Common myeloid progenitor, CD34-positive (primary cell): Measurements from ENCODE around the gene RPL19.
A peak's percentile ranks its signal among the peaks of the same experiment; 100 is the strongest.

ENCODE experiments used
- CTCF ChIA-PET: fragments of 350-600 bp; sonication (Branson Sonifier 250); formaldehyde crosslinking; loops from one replicate; lab custom pipeline; 2021; ENCODE audit warnings: antibody characterized with exemption; lab: Charles Lee
- POLR2A ChIA-PET: fragments of 350-600 bp; sonication (Branson Sonifier 250); formaldehyde crosslinking; loops from one replicate; lab custom pipeline; 2021; ENCODE audit warnings: antibody characterized with exemption; lab: Charles Lee
- DNase-seq, 3 donors: peaks; one replicate each; pipeline versions ENCODE4 v3.0.0 to v3.0.0-alpha.2; 2013
- H3K27ac ChIP-seq, 2 experiments: 1 replicate in 1 of 2; 2 replicates in 1 of 2; pipeline ENCODE4 v1.7.0; 2013; ENCODE audit warnings: inconsistent platforms in 2 of 2, low read length in 2 of 2, mild to moderate bottlenecking in 2 of 2, low read depth in 1 of 2, moderate library complexity in 1 of 2; ENCODE audit not compliant: severe bottlenecking in 2 of 2, insufficient read depth in 1 of 2, poor library complexity in 1 of 2
- H3K27me3 ChIP-seq, 5 experiments: replicated peaks in 2 of 5; 1 replicate in 3 of 5; 2 replicates in 2 of 5; pipeline versions ENCODE4 v1.6.1 to v1.7.0; 2013; ENCODE audit warnings: low read length in 4 of 5, mild to moderate bottlenecking in 2 of 5, moderate library complexity in 2 of 5, inconsistent platforms in 1 of 5; ENCODE audit not compliant: insufficient read depth in 5 of 5, control insufficient read depth in 4 of 5
- H3K36me3 ChIP-seq, 4 experiments: 1 replicate in 2 of 4; 2 replicates in 2 of 4; pipeline versions ENCODE4 v1.6.1 to v1.7.0; 2013; ENCODE audit warnings: low read length in 3 of 4, control low read depth in 1 of 4, mild to moderate bottlenecking in 1 of 4; ENCODE audit not compliant: control insufficient read depth in 4 of 4, insufficient read depth in 4 of 4
- H3K4me1 ChIP-seq, 4 experiments: 1 replicate in 3 of 4; 2 replicates in 1 of 4; pipeline versions ENCODE4 v1.6.1 to v1.7.1; 2013; ENCODE audit warnings: low read length in 3 of 4, mild to moderate bottlenecking in 3 of 4, control low read depth in 1 of 4, inconsistent platforms in 1 of 4, moderate library complexity in 1 of 4; ENCODE audit not compliant: control insufficient read depth in 4 of 4, insufficient read depth in 4 of 4; ENCODE audit errors: control extremely low read depth in 1 of 4
- H3K4me3 ChIP-seq, 7 experiments: 1 replicate in 4 of 7; 2 replicates in 3 of 7; pipeline versions ENCODE4 v1.5.1 to v1.7.0; 2013; ENCODE audit warnings: mild to moderate bottlenecking in 7 of 7, low read length in 6 of 7, moderate library complexity in 6 of 7, inconsistent platforms in 2 of 7, low read depth in 2 of 7, control low read depth in 1 of 7; ENCODE audit not compliant: insufficient read depth in 4 of 7, control insufficient read depth in 1 of 7; ENCODE audit errors: extremely low read depth in 1 of 7
- H3K9me3 ChIP-seq, 5 experiments: 1 replicate in 4 of 5; 2 replicates in 1 of 5; pipeline versions ENCODE4 v1.6.1 to v1.7.1; 2013; ENCODE audit warnings: low read length in 4 of 5, mild to moderate bottlenecking in 2 of 5, inconsistent platforms in 1 of 5, low read depth in 1 of 5, moderate library complexity in 1 of 5; ENCODE audit not compliant: control insufficient read depth in 4 of 5, insufficient read depth in 2 of 5; ENCODE audit errors: control extremely low read depth in 1 of 5
- WGBS: methylation state at CpG from one replicate; pipeline ENCODE4 v1.1.5; 2013; ENCODE audit not compliant: insufficient coverage; 5-methylcytosine and 5-hydroxymethylcytosine counted together

Gene RPL19

GRCh38 chr17:39155654-39156053 lies 44.4 kb upstream of the RPL19 start:
- H3K4me1 ChIP-seq = peaks cover 2 to 26% (median 23%) of the 10 kb centered on the region in 4 experiments
- ChIA-PET CTCF (interaction anchor here (4.3 to 7.1 kb wide), 2 partner anchors 10 to 20 kb away, joined by 60 to 96 read pairs; partner anchors contain the start of gene ARL5C), POLR2A (no interaction called here)
- H3K9me3 ChIP-seq = no peaks in the 10 kb centered on the region
- H3K27me3 ChIP-seq = peaks cover 0 to 17% (median 10%) of the 10 kb centered on the region in 5 experiments
- no peak for DNase-seq
- no peaks in the 10 kb centered on the region for H3K36me3 ChIP-seq
- H3K27ac ChIP-seq = no peak overlapping the region
- no CpG with 5 or more reads among the region's 2 CpGs for WGBS
- H3K4me3 ChIP-seq = no peak overlapping the region

GRCh38 chr17:39156491-39156890 lies 43.6 kb upstream of the RPL19 start:
- ChIA-PET POLR2A (no interaction called here), CTCF (interaction anchor here (4.3 to 7.1 kb wide), 2 partner anchors 9 to 19 kb away, joined by 60 to 96 read pairs; partner anchors contain the start of gene ARL5C)

GRCh38 chr17:39158623-39159022 lies 41.5 kb upstream of the RPL19 start:
- Histone ChIP-seq H3K4me1 (peaks cover 0 to 11% (median 2%) of the 10 kb centered on the region in 4 experiments), H3K4me3 (no peak overlapping the region), H3K9me3 (no peaks in the 10 kb centered on the region), H3K27me3 (no peaks in the 10 kb centered on the region), H3K27ac (no peak overlapping the region), H3K36me3 (no peaks in the 10 kb centered on the region)
- POLR2A ChIA-PET = no interaction called here
- no peak for DNase-seq
- CTCF ChIA-PET = interaction anchor here (0.7 to 1.2 kb wide), 2 partner anchors 15 to 19 kb away, joined by 4 read pairs; no protein-coding TSS in a partner anchor
- WGBS = 85% methylated on average over 2 of the region's 2 CpGs

More at GRCh38 chr17:39156491-39156890, 43.6 kb upstream of the RPL19 start:
- Histone ChIP-seq H3K9me3 (no peaks in the 10 kb centered on the region), H3K4me1 (peaks cover 2 to 31% (median 18%) of the 10 kb centered on the region in 4 experiments), H3K36me3 (no peaks in the 10 kb centered on the region), H3K27ac (no peak overlapping the region), H3K4me3 (no peak overlapping the region), H3K27me3 (peaks cover 0 to 10% (median 5%) of the 10 kb centered on the region in 5 experiments)
- DNase-seq = no peak
- 100% methylated on average over 4 of the region's 7 CpGs for WGBS

- Histone ChIP-seq H3K27me3 (no peaks in the 10 kb centered on the region), H3K36me3 (no peaks in the 10 kb centered on the region), H3K4me1 (peaks cover 12 to 33% (median 27%) of the 10 kb centered on the region in 4 experiments), H3K27ac (no peak overlapping the region), H3K4me3 (no peak overlapping the region), H3K9me3 (no peaks in the 10 kb centered on the region)
- ChIA-PET CTCF (interaction anchor here (0.7 to 8.6 kb wide), 6 partner anchors 8 to 91 kb away, joined by 3 to 96 read pairs (median 5); partner anchors contain the start of gene PLXDC1), POLR2A (no interaction called here)
- no peak for DNase-seq
- WGBS = 100% methylated on average over 1 of the region's 2 CpGs
Measured at GRCh38 chr17:39161962-39162361, 38.1 kb upstream of the RPL19 start.

- Histone ChIP-seq H3K9me3 (no peaks in the 10 kb centered on the region), H3K27me3 (no peaks in the 10 kb centered on the region), H3K27ac (no peak overlapping the region), H3K4me3 (peak overlapping the region; percentile 28 to 98 (median 77)), H3K36me3 (no peaks in the 10 kb centered on the region), H3K4me1 (peaks cover 18 to 55% (median 48%) of the 10 kb centered on the region in 4 experiments)
- peak; percentile 87 to 93 (median 90) for DNase-seq
- ChIA-PET POLR2A (interaction anchor here (1.0 to 1.4 kb wide), 2 partner anchors 10 to 11 kb away, joined by 3 to 7 read pairs; no protein-coding TSS in a partner anchor), CTCF (interaction anchor here (0.6 to 8.6 kb wide), 21 partner anchors 10 to 197 kb away, joined by 3 to 96 read pairs (median 4); partner anchors contain the start of genes FBXO47 and PLXDC1)
- WGBS = 0% methylated on average over 15 of the region's 15 CpGs
Measured at GRCh38 chr17:39164675-39165143, 35.4 kb upstream of the RPL19 start.

- H3K27me3 ChIP-seq = no peaks in the 10 kb centered on the region
- WGBS = 4% methylated on average over 48 of the region's 51 CpGs
- CTCF ChIA-PET = interaction anchor here (0.6 to 8.6 kb wide), 21 partner anchors 10 to 198 kb away, joined by 3 to 96 read pairs (median 4); partner anchors contain the start of genes FBXO47 and PLXDC1
- DNase-seq = no peak
- H3K4me1 ChIP-seq = peaks cover 18 to 61% (median 53%) of the 10 kb centered on the region in 4 experiments
- POLR2A ChIA-PET = interaction anchor here (1.0 to 1.4 kb wide), 2 partner anchors 10 to 12 kb away, joined by 3 to 7 read pairs; no protein-coding TSS in a partner anchor
- no peak overlapping the region for H3K27ac ChIP-seq
- no peaks in the 10 kb centered on the region for H3K36me3 ChIP-seq
- peak overlapping the region; percentile 28 to 98 (median 77) for H3K4me3 ChIP-seq
- no peaks in the 10 kb centered on the region for H3K9me3 ChIP-seq
Measured at GRCh38 chr17:39165178-39165840, 34.8 kb upstream of the RPL19 start.
